HG02840 (cell line): ENCODE measurements around the gene SRSF1.
"Not testable (repeated sequence)": the region's sequence is repeated elsewhere in the genome, so short reads cannot be mapped to it uniquely, and the experiment has no call there.

Experiments
- ATAC-seq: cut with Tn5 transposase; IDR thresholded peaks from one replicate; pipeline ENCODE4 v1.9.1; 2021; ENCODE audit warnings: mild to moderate bottlenecking, moderate library complexity, moderate number of reproducible peaks; ENCODE audit not compliant: unreplicated experiment, low FRiP score

Gene SRSF1

GRCh38 chr17:57971572-57971971 lies 35.5 kb downstream of the SRSF1 start:
- no peak for ATAC-seq

GRCh38 chr17:57970710-57971109 lies 36.3 kb downstream of the SRSF1 start:
- ATAC-seq, result no peak

- ATAC-seq, result no peak
These were observed 38.6 kb downstream of the SRSF1 start for GRCh38 chr17:57968456-57968855.

GRCh38 chr17:57966875-57967274 lies 40.2 kb downstream of the SRSF1 start:
- ATAC-seq, result no peak

GRCh38 chr17:57966246-57966645 lies 40.8 kb downstream of the SRSF1 start:
- no peak for ATAC-seq

GRCh38 chr17:57965521-57966160 lies 41.4 kb downstream of the SRSF1 start:
- ATAC-seq, result no peak

GRCh38 chr17:57963149-57963511 lies 43.9 kb downstream of the SRSF1 start:
- no peak for ATAC-seq

GRCh38 chr17:57962279-57963148 lies 44.5 kb downstream of the SRSF1 start:
- ATAC-seq, result no peak

- no peak for ATAC-seq
These were observed 47.1 kb downstream of the SRSF1 start for GRCh38 chr17:57959929-57960328.

- not testable (repeated sequence) for ATAC-seq
These were observed 48.7 kb downstream of the SRSF1 start for GRCh38 chr17:57958391-57958790.

GRCh38 chr17:57957886-57958285 lies 49.2 kb downstream of the SRSF1 start:
- no peak for ATAC-seq

- ATAC-seq, result no peak
These were observed 49.8 kb downstream of the SRSF1 start for GRCh38 chr17:57957120-57957850.

GRCh38 chr17:57956291-57957119 lies 50.5 kb downstream of the SRSF1 start:
- ATAC-seq, result peak; percentile 69

GRCh38 chr17:57955183-57955931 lies 51.7 kb downstream of the SRSF1 start, which contains the start of gene CUEDC1:
Gene CUEDC1 (minus strand): TSS chr17:57955412. CDS start chr17:57885564, 69,848 bp downstream.
- no peak for ATAC-seq

GRCh38 chr17:57954397-57955182 lies 52.5 kb downstream of the SRSF1 start:
- no peak for ATAC-seq

- ATAC-seq, result no peak
These were observed 53.2 kb downstream of the SRSF1 start for GRCh38 chr17:57953705-57954396.
